Spleen (tissue), 7 donors: ENCODE measurements around the gene YIF1B.

Experiments
- CTCF ChIP-seq, 11 experiments: fragments of 200-600 bp in 7 of 11; fragments of 450-650 bp in 4 of 11; sonication (generic) in 4 of 11; IDR thresholded peaks in 8 of 11; conservative IDR thresholded peaks in 3 of 11; 1 replicate in 7 of 11; 2 replicates in 4 of 11; pipeline versions ENCODE4 v1.4.0 to v1.8.0; 2016 to 2021; ENCODE audit warnings: antibody characterized with exemption in 11 of 11, inconsistent platforms in 4 of 11, mild to moderate bottlenecking in 1 of 11
- POLR2A ChIP-seq, 3 donors: fragments of 450-650 bp; IDR thresholded peaks; one replicate each; pipeline ENCODE4 v1.5.1; 2017; ENCODE audit warnings: antibody characterized with exemption in 3 of 3, mild to moderate bottlenecking in 1 of 3
- donor health status: DM: no; HTN: no; CAD: no; lungs with moderate emphysema.
- donor health status: DM: no; HTN: no; CAD: no.
- donor health status: DM: no; HTN: no; CAD: no.

- TF ChIP-seq CTCF (IDR thresholded peaks at IDR 0.05 in 8 of 11, conservative IDR thresholded peaks at IDR 0.05 in 3 of 11) = no peak
- TF ChIP-seq POLR2A (IDR thresholded peaks at IDR 0.05) = no peak
Measured at GRCh38 chr19:38306236-38306635, 9.5 kb downstream of the YIF1B start.
